Tibial nerve (tissue), 4 donors: Measurements from ENCODE around the gene SYNJ2. TPM values are rescaled to one million over a fixed set of nuclear protein-coding genes. Genes with fewer than 3 reads are reported as not detected.

Source experiments
- DNase-seq, 2 donors: peaks; one replicate each; pipeline ENCODE4 v3.0.0-alpha.2; 2019; ENCODE audit warnings: low spot score in 2 of 2
- H3K27ac ChIP-seq, 4 donors: fragments of 200-600 bp; sonication (generic) in 3 of 4; one replicate each; pipeline ENCODE4 v1.5.1; 2017 to 2019; ENCODE audit warnings: mild to moderate bottlenecking in 1 of 4
- H3K27me3 ChIP-seq, 2 donors: fragments of 200-600 bp; sonication (generic) in 1 of 2; one replicate each; pipeline versions ENCODE4 v1.5.1 to v1.6.0; 2017 to 2019
- H3K36me3 ChIP-seq, 3 donors: fragments of 200-600 bp; sonication (generic); one replicate each; pipeline ENCODE4 v1.5.1; 2018 to 2019
- H3K4me1 ChIP-seq, 4 donors: fragments of 200-600 bp; sonication (generic) in 3 of 4; one replicate each; pipeline ENCODE4 v1.5.1; 2017 to 2019
- H3K4me3 ChIP-seq, 4 donors: fragments of 200-600 bp; sonication (generic) in 3 of 4; one replicate each; pipeline ENCODE4 v1.5.1; 2017 to 2019; ENCODE audit warnings: mild to moderate bottlenecking in 1 of 4, moderate library complexity in 1 of 4
- H3K9me3 ChIP-seq, 4 donors: fragments of 200-600 bp; sonication (generic) in 3 of 4; one replicate each; pipeline ENCODE4 v1.5.1; 2017 to 2019
- CTCF ChIP-seq, 5 experiments: fragments of 200-600 bp in 3 of 5; fragments of 450-650 bp in 2 of 5; sonication (generic) in 3 of 5; IDR thresholded peaks; one replicate each; pipeline ENCODE4 v1.5.1; 2016 to 2019; ENCODE audit warnings: antibody characterized with exemption in 5 of 5, mild to moderate bottlenecking in 3 of 5, moderate library complexity in 2 of 5
- EP300 ChIP-seq, 2 donors: sonication (generic); formaldehyde crosslinking; IDR thresholded peaks; one replicate each; pipeline ENCODE4 v1.6.1; 2017; ENCODE audit warnings: antibody characterized with exemption in 2 of 2, mild to moderate bottlenecking in 1 of 2
- POLR2A ChIP-seq, 2 donors: fragments of 450-650 bp; IDR thresholded peaks; one replicate each; pipeline ENCODE4 v1.6.1; 2017; ENCODE audit warnings: antibody characterized with exemption in 2 of 2, mild to moderate bottlenecking in 2 of 2, moderate library complexity in 2 of 2
- whole genome bisulfite sequencing, 2 donors: methylation state at CpG; one replicate each; pipeline ENCODE4 v1.1.5; 2018; 5-methylcytosine and 5-hydroxymethylcytosine counted together
- total RNA-seq, 4 donors: library from RNA; depleted of rRNA; stranded (reverse); fragments of >200 nt; gene quantifications; one replicate each; pipeline ENCODE4 v1.1.0, GENCODE V29; 2016

SYNJ2 gene
- total RNA-seq, 4 donors from 2014 or later = 4.4 to 10.5 (median 5.6) TPM

GRCh38 chr6:157952861-157953351, 28.8 kb upstream of the SYNJ2 start:
- no peak for DNase-seq
- H3K4me3 ChIP-seq = no peak overlapping the region
- no peaks in the 10 kb centered on the region for H3K27me3 ChIP-seq
- no peaks in the 10 kb centered on the region for H3K36me3 ChIP-seq
- peaks cover 0 to 28% (median 3%) of the 10 kb centered on the region in 4 donors for H3K9me3 ChIP-seq
- H3K27ac ChIP-seq = no peak overlapping the region
- TF ChIP-seq POLR2A (IDR thresholded peaks at IDR 0.05) = no peak
- TF ChIP-seq CTCF (IDR thresholded peaks at IDR 0.05) = no peak
- no peak for TF ChIP-seq EP300 (IDR thresholded peaks at IDR 0.05)
- peaks cover 0 to 9% (median 0%) of the 10 kb centered on the region in 4 donors for H3K4me1 ChIP-seq
- WGBS, 2 donors = 74 to 81% methylated on average over 7 of the region's 7 CpGs

GRCh38 chr6:157953580-157954091, 28.0 kb upstream of the SYNJ2 start:
- Histone ChIP-seq H3K27me3 (no peaks in the 10 kb centered on the region), H3K4me3 (peak overlapping the region in 1 of 4 donors; percentile 33), H3K27ac (peak overlapping the region in 2 of 4 donors; percentile 40 to 62), H3K9me3 (peaks cover 0 to 34% (median 7%) of the 10 kb centered on the region in 4 donors), H3K4me1 (peaks cover 0 to 9% (median 0%) of the 10 kb centered on the region in 4 donors), H3K36me3 (no peaks in the 10 kb centered on the region)
- no peak for TF ChIP-seq CTCF (IDR thresholded peaks at IDR 0.05)
- no peak for TF ChIP-seq EP300 (IDR thresholded peaks at IDR 0.05)
- no peak for TF ChIP-seq POLR2A (IDR thresholded peaks at IDR 0.05)
- WGBS, 2 donors = 75 to 76% methylated on average over 7 of the region's 7 CpGs
- DNase-seq = no peak

GRCh38 chr6:157954150-157955117, 27.2 kb upstream of the SYNJ2 start:
- no peaks in the 10 kb centered on the region for H3K36me3 ChIP-seq
- peak overlapping the region in 2 of 4 donors; percentile 40 to 70 for H3K27ac ChIP-seq
- 60 to 68% methylated on average over 34 of the region's 34 CpGs for WGBS, 2 donors
- no peaks in the 10 kb centered on the region for H3K27me3 ChIP-seq
- no peak for DNase-seq
- H3K4me1 ChIP-seq = peaks cover 0 to 9% (median 0%) of the 10 kb centered on the region in 4 donors
- H3K9me3 ChIP-seq = peaks cover 0 to 34% (median 10%) of the 10 kb centered on the region in 4 donors
- no peak for TF ChIP-seq CTCF (IDR thresholded peaks at IDR 0.05)
- no peak for TF ChIP-seq EP300 (IDR thresholded peaks at IDR 0.05)
- no peak for TF ChIP-seq POLR2A (IDR thresholded peaks at IDR 0.05)
- peak overlapping the region in 1 of 4 donors; percentile 33 for H3K4me3 ChIP-seq

GRCh38 chr6:157955675-157956074, 26.0 kb upstream of the SYNJ2 start:
- TF ChIP-seq EP300 (IDR thresholded peaks at IDR 0.05) (no peak), CTCF (IDR thresholded peaks at IDR 0.05) (no peak), POLR2A (IDR thresholded peaks at IDR 0.05) (no peak)
- Histone ChIP-seq H3K4me3 (no peak overlapping the region), H3K36me3 (no peaks in the 10 kb centered on the region), H3K27ac (no peak overlapping the region), H3K9me3 (peaks cover 0 to 29% (median 8%) of the 10 kb centered on the region in 4 donors), H3K27me3 (no peaks in the 10 kb centered on the region), H3K4me1 (peaks cover 0 to 9% (median 0%) of the 10 kb centered on the region in 4 donors)
- DNase-seq = no peak
- WGBS, 2 donors = 62 to 70% methylated on average over 6 of the region's 6 CpGs
